ENCODE results near the gene CLMN. TPM values are rescaled to one million over a fixed set of nuclear protein-coding genes. Genes with fewer than 3 reads are reported as not detected.

The CLMN gene
- polyA plus RNA-seq, 1 donor from 2014 or later = 0.57 TPM

DNA sequence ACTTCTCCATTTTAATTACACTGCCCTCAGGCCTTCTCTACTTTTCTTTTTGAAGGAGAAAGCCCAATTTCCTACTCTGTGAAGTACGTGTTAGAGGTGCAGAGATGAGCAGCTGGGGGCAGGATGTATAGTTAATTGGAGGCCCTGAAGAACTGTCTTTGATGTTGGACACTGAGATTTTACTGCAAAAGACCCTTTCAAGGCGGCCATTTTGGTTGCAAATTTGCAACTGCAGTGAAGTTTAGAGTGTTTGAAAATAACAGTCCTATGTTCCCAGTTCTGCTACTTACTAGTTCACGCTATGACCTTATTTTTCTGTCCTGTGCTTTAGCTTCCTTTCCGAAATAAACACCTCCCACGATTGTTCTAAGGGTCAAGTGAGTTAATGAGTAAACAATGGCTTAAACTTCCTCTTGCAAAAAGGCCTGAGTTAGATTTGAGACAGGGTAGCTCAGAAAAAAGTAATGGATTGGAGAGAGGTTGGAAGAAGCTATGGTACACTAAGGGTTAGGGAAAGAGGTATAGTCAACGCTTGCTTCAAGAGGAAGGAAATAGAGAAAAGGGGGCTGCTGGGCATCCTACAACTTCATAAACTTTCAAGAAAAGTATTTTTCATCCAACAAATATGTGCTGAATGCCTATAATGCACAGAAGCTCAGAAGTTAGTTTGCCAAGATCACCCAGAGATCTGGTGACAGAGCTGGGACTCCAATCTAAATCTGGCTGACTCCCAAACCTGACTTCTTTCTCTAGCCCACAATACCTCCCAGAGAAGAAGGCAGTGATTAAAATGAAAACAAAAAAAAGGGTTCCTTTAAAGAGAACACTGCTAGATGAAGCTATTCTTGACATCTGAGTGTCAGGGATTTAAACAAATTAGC, 135.9 kb downstream of the CLMN start:
- no peak overlapping the region for H3K27ac ChIP-seq (ENCODE audit: low read length)

DNA sequence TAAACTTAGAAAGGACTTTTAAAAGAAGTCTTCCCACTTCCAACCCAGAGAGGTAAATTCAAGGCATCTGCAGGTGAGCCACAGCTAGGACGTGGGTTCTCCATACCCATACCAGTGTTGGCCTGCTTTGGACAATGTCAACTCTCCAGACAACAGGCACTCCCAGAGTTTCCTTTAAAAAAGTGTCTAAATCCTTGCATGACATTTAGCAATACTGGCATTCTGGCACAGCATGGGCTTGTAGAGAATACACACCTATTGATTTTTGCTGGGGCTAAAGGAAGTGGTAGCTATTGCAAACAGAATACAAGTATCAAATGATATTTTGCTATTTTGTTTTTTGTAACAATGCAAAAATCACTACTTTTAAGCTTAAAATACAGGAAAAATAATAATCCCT, 136.6 kb downstream of the CLMN start:
- TF ChIP-seq POLR2AphosphoS5 (IDR thresholded peaks at IDR 0.05) (no peak), EZH2 (IDR thresholded peaks at IDR 0.05; ENCODE audit: borderline replicate concordance, insufficient read depth, low read length, poor library complexity, severe bottlenecking) (no peak), TAF1 (IDR thresholded peaks at IDR 0.05; ENCODE audit: low read depth) (no peak), MXI1 (conservative IDR thresholded peaks at IDR 0.05; ENCODE audit: poor library complexity, severe bottlenecking) (no peak), EP300 (conservative IDR thresholded peaks at IDR 0.05; ENCODE audit: poor library complexity, severe bottlenecking) (no peak), SMC3 (conservative IDR thresholded peaks at IDR 0.05; ENCODE audit: poor library complexity) (no peak), RAD21 (conservative IDR thresholded peaks at IDR 0.05) (no peak)
- TF ChIP-seq, protein P1, sequence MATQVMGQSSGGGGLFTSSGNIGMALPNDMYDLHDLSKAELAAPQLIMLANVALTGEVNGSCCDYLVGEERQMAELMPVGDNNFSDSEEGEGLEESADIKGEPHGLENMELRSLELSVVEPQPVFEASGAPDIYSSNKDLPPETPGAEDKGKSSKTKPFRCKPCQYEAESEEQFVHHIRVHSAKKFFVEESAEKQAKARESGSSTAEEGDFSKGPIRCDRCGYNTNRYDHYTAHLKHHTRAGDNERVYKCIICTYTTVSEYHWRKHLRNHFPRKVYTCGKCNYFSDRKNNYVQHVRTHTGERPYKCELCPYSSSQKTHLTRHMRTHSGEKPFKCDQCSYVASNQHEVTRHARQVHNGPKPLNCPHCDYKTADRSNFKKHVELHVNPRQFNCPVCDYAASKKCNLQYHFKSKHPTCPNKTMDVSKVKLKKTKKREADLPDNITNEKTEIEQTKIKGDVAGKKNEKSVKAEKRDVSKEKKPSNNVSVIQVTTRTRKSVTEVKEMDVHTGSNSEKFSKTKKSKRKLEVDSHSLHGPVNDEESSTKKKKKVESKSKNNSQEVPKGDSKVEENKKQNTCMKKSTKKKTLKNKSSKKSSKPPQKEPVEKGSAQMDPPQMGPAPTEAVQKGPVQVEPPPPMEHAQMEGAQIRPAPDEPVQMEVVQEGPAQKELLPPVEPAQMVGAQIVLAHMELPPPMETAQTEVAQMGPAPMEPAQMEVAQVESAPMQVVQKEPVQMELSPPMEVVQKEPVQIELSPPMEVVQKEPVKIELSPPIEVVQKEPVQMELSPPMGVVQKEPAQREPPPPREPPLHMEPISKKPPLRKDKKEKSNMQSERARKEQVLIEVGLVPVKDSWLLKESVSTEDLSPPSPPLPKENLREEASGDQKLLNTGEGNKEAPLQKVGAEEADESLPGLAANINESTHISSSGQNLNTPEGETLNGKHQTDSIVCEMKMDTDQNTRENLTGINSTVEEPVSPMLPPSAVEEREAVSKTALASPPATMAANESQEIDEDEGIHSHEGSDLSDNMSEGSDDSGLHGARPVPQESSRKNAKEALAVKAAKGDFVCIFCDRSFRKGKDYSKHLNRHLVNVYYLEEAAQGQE (IDR thresholded peaks at IDR 0.05; ENCODE audit: borderline replicate concordance) = no peak
- TF ChIP-seq, protein P2, sequence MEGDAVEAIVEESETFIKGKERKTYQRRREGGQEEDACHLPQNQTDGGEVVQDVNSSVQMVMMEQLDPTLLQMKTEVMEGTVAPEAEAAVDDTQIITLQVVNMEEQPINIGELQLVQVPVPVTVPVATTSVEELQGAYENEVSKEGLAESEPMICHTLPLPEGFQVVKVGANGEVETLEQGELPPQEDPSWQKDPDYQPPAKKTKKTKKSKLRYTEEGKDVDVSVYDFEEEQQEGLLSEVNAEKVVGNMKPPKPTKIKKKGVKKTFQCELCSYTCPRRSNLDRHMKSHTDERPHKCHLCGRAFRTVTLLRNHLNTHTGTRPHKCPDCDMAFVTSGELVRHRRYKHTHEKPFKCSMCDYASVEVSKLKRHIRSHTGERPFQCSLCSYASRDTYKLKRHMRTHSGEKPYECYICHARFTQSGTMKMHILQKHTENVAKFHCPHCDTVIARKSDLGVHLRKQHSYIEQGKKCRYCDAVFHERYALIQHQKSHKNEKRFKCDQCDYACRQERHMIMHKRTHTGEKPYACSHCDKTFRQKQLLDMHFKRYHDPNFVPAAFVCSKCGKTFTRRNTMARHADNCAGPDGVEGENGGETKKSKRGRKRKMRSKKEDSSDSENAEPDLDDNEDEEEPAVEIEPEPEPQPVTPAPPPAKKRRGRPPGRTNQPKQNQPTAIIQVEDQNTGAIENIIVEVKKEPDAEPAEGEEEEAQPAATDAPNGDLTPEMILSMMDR (IDR thresholded peaks at IDR 0.05; ENCODE audit: poor library complexity, severe bottlenecking) = no peak
- no peak overlapping the region for H3K27ac ChIP-seq (ENCODE audit: low read length)
- no peaks in the 10 kb centered on the region for H3K9me2 ChIP-seq (ENCODE audit: insufficient read depth, low read length)
- H2AFZ ChIP-seq (ENCODE audit: low read depth, low read length) = no peak overlapping the region
- H3K9ac ChIP-seq (ENCODE audit: low read length) = no peak overlapping the region
- no peaks in the 10 kb centered on the region for H3K27me3 ChIP-seq (ENCODE audit: insufficient read depth, low read depth, low read length)
- no peak overlapping the region for H3K4me3 ChIP-seq (ENCODE audit: low read length)
- H3K36me3 ChIP-seq (ENCODE audit: insufficient read depth, low read length) = no peaks in the 10 kb centered on the region
- H4K20me1 ChIP-seq (ENCODE audit: insufficient read depth) = no peaks in the 10 kb centered on the region
- H3F3A ChIP-seq (ENCODE audit: insufficient read depth, low read length, poor library complexity, severe bottlenecking) = no peaks in the 10 kb centered on the region
- no peak overlapping the region for H3K4me2 ChIP-seq (ENCODE audit: low read length)
- no peaks in the 10 kb centered on the region for H3K9me3 ChIP-seq (ENCODE audit: low read length)
- no peaks in the 10 kb centered on the region for H3K79me2 ChIP-seq (replicated peaks; ENCODE audit: insufficient read depth, low read length)

More for the DNA sequence above, 135.9 kb downstream of the CLMN start:
- TF ChIP-seq, protein P2 (IDR thresholded peaks at IDR 0.05; ENCODE audit: poor library complexity, severe bottlenecking) = no peak
- TF ChIP-seq TAF1 (IDR thresholded peaks at IDR 0.05; ENCODE audit: low read depth) = no peak
- TF ChIP-seq EP300 (conservative IDR thresholded peaks at IDR 0.05; ENCODE audit: poor library complexity, severe bottlenecking) = no peak
- TF ChIP-seq MXI1 (conservative IDR thresholded peaks at IDR 0.05; ENCODE audit: poor library complexity, severe bottlenecking) = no peak
- TF ChIP-seq POLR2AphosphoS5 (IDR thresholded peaks at IDR 0.05) = no peak
- TF ChIP-seq RAD21 (conservative IDR thresholded peaks at IDR 0.05) = no peak
- no peak for TF ChIP-seq SMC3 (conservative IDR thresholded peaks at IDR 0.05; ENCODE audit: poor library complexity)
- TF ChIP-seq EZH2 (IDR thresholded peaks at IDR 0.05; ENCODE audit: borderline replicate concordance, insufficient read depth, low read length, poor library complexity, severe bottlenecking) = no peak
- TF ChIP-seq, protein P1 (IDR thresholded peaks at IDR 0.05; ENCODE audit: borderline replicate concordance) = no peak
- Histone ChIP-seq H2AFZ (ENCODE audit: low read depth, low read length) (no peak overlapping the region), H3K4me3 (ENCODE audit: low read length) (no peak overlapping the region), H3K4me2 (ENCODE audit: low read length) (no peak overlapping the region), H3K9me2 (ENCODE audit: insufficient read depth, low read length) (no peaks in the 10 kb centered on the region), H4K20me1 (ENCODE audit: insufficient read depth) (no peaks in the 10 kb centered on the region), H3K9ac (ENCODE audit: low read length) (no peak overlapping the region), H3K27me3 (ENCODE audit: insufficient read depth, low read depth, low read length) (no peaks in the 10 kb centered on the region), H3K36me3 (ENCODE audit: insufficient read depth, low read length) (no peaks in the 10 kb centered on the region), H3K79me2 (replicated peaks; ENCODE audit: insufficient read depth, low read length) (no peaks in the 10 kb centered on the region), H3K9me3 (ENCODE audit: low read length) (no peaks in the 10 kb centered on the region), H3F3A (ENCODE audit: insufficient read depth, low read length, poor library complexity, severe bottlenecking) (no peaks in the 10 kb centered on the region)

Data from neural cell (in vitro differentiated cells).